ENCODE data around the gene SETBP1. TPM values are rescaled to one million over a fixed set of nuclear protein-coding genes. Genes with fewer than 3 reads are reported as not detected.

SETBP1 gene
- total RNA-seq, 1 donor, result 2.6 TPM

GRCh38 chr18:44726059-44726421, 45.4 kb downstream of the SETBP1 start:
- no peak for TF ChIP-seq CTCF (IDR thresholded peaks at IDR 0.05; ENCODE audit: insufficient read depth, low read depth, low read length)
- H3K4me3 ChIP-seq (ENCODE audit: low read depth, low read length), result no peak overlapping the region
- DNase-seq (ENCODE audit: low read depth), result no peak

GRCh38 chr18:44727291-44727690, 46.6 kb downstream of the SETBP1 start:
- no peak overlapping the region for H3K4me3 ChIP-seq (ENCODE audit: low read depth, low read length)
- no peak for DNase-seq (ENCODE audit: low read depth)
- TF ChIP-seq CTCF (IDR thresholded peaks at IDR 0.05; ENCODE audit: insufficient read depth, low read depth, low read length), result no peak

- DNase-seq (ENCODE audit: low read depth), result peak; percentile 96
- H3K4me3 ChIP-seq (ENCODE audit: low read depth, low read length), result no peak overlapping the region
- TF ChIP-seq CTCF (IDR thresholded peaks at IDR 0.05; ENCODE audit: insufficient read depth, low read depth, low read length), result peak; percentile 2
Observed at GRCh38 chr18:44729631-44730101, 49.0 kb downstream of the SETBP1 start.

GRCh38 chr18:44730803-44731529, 50.3 kb downstream of the SETBP1 start:
- DNase-seq (ENCODE audit: low read depth), result no peak
- no peak for TF ChIP-seq CTCF (IDR thresholded peaks at IDR 0.05; ENCODE audit: insufficient read depth, low read depth, low read length)
- H3K4me3 ChIP-seq (ENCODE audit: low read depth, low read length), result no peak overlapping the region

GRCh38 chr18:44731530-44732237, 51.0 kb downstream of the SETBP1 start:
- DNase-seq (ENCODE audit: low read depth), result no peak
- TF ChIP-seq CTCF (IDR thresholded peaks at IDR 0.05; ENCODE audit: insufficient read depth, low read depth, low read length), result no peak
- no peak overlapping the region for H3K4me3 ChIP-seq (ENCODE audit: low read depth, low read length)

GRCh38 chr18:44732238-44732563, 51.5 kb downstream of the SETBP1 start:
- DNase-seq (ENCODE audit: low read depth), result no peak
- no peak for TF ChIP-seq CTCF (IDR thresholded peaks at IDR 0.05; ENCODE audit: insufficient read depth, low read depth, low read length)
- no peak overlapping the region for H3K4me3 ChIP-seq (ENCODE audit: low read depth, low read length)
